Esophagus squamous epithelium (tissue), 5 donors: ENCODE results near the gene ZNF319. TPM values are rescaled to one million over a fixed set of nuclear protein-coding genes. Genes with fewer than 3 reads are reported as not detected.

ENCODE experiments used
- DNase-seq: peaks from one replicate; lab custom pipeline; 2025; lab: John Stamatoyannopoulos, UW
- H3K27ac ChIP-seq, 4 donors: fragments of 200-600 bp; sonication (generic); one replicate each; pipeline ENCODE4 v1.5.1; 2016 to 2019; ENCODE audit warnings: mild to moderate bottlenecking in 1 of 4
- H3K27me3 ChIP-seq, 4 donors: fragments of 200-600 bp; sonication (generic); 1 replicate in 3 of 4; 2 replicates in 1 of 4; pipeline versions ENCODE4 v1.5.1 to v1.6.0; 2017 to 2021; ENCODE audit warnings: antibody characterized with exemption in 1 of 4
- H3K36me3 ChIP-seq, 3 donors: fragments of 200-600 bp; sonication (generic); one replicate each; pipeline ENCODE4 v1.5.1; 2016 to 2019
- H3K4me1 ChIP-seq, 3 donors: fragments of 200-600 bp; sonication (generic); one replicate each; pipeline ENCODE4 v1.5.1; 2017 to 2019
- H3K4me3 ChIP-seq, 4 donors: fragments of 200-600 bp; sonication (generic); 1 replicate in 3 of 4; 2 replicates in 1 of 4; pipeline ENCODE4 v1.5.1; 2016 to 2019; ENCODE audit warnings: mild to moderate bottlenecking in 2 of 4, moderate library complexity in 1 of 4
- H3K9me3 ChIP-seq, 3 donors: fragments of 200-600 bp; sonication (generic); one replicate each; pipeline ENCODE4 v1.5.1; 2016 to 2019
- POLR2A ChIP-seq, 4 donors: fragments of 450-650 bp; IDR thresholded peaks; one replicate each; pipeline ENCODE4 v1.6.1; 2017; ENCODE audit warnings: antibody characterized with exemption in 4 of 4, mild to moderate bottlenecking in 4 of 4, moderate library complexity in 3 of 4
- WGBS, 2 donors: methylation state at CpG; one replicate each; pipeline ENCODE4 v1.1.5; 2018; 5-methylcytosine and 5-hydroxymethylcytosine counted together
- intact Hi-C: fragments of 100-400 bp; cut with DNase I; formaldehyde crosslinking; loops from one replicate; pipeline ENCODE4 v1.15.0; 2022
- total RNA-seq, 4 donors: library from RNA; depleted of rRNA; stranded (reverse); fragments of >200 nt; gene quantifications; one replicate each; pipeline ENCODE4 v1.1.0, GENCODE V29; 2016
- TF ChIP-seq, protein P1 (sequence below), 6 experiments: fragments of 450-650 bp in 4 of 6; fragments of 200-600 bp in 2 of 6; sonication (generic) in 2 of 6; IDR thresholded peaks; one replicate each; pipeline ENCODE4 v1.5.1; 2016 to 2019; ENCODE audit warnings: antibody characterized with exemption in 6 of 6, mild to moderate bottlenecking in 4 of 6, moderate library complexity in 4 of 6
- donor health status: DM: yes; HTN: yes; CAD: no.

Gene ZNF319
- total RNA-seq, 4 donors from 2014 or later, result 1.5 to 5.1 (median 2.6) TPM

DNA sequence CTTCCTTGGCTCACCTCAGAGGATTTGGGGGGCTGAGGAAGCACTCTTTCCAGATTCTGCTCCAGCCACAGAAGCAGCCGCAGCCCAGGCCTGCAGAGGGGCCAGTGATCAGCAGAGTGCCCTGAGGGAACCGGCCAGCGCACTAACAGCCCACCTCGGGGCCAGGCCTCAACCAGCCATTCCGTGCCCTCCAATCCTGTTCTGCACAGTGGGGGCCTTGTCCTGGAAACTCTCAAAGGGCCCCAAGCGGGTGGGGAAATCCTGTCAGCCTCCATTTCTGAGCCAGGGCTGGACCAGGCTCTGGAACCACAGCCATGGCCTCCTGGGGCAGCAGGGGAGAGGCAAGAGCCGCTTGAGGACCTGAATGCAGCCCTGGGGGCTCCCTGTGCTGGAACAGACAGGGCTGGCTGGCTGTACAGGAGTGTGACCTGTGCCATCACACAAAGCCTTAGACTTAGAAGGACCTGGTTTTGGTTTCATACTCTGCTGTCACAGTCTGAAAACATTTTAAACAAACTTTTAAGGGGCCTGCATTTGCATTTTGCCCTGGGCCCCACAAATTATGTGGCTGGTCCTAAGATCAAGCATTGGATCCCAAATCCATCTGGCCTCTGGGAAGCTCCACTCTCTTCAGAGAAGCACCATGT is 39.5 kb downstream of the ZNF319 start:
- H3K36me3 ChIP-seq, result no peaks in the 10 kb centered on the region
- DNase-seq, result no peak
- WGBS, 2 donors, result 84% methylated on average over 6 of the region's 7 CpGs; no CpG with 5 or more reads in 1 of the 2 donors

DNA sequence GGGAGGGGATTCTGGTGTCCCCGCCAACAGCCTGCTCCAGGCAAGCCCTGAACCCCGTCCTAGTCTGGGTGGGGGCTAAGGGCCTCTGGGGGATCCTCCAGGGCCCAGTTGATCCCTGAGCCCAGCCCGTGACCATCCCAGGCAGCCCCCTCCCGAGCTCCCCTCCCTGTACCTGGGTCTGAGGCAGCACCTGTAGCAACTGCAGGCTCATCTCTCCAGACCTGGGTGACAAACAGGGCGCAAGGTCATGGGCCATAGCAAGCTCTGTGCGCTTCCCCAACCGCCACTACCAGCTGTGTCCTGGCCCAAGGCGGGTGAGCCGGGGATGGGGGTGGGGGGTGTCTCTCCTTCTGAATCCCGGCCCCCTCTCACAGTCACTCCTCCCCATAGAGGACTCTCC is 40.2 kb downstream of the ZNF319 start:
- intact Hi-C loops, result no loop called here
- Histone ChIP-seq H3K27me3 (peaks cover 0 to 4% (median 0%) of the 10 kb centered on the region in 4 donors), H3K27ac (no peak overlapping the region), H3K9me3 (no peaks in the 10 kb centered on the region), H3K4me1 (no peaks in the 10 kb centered on the region), H3K4me3 (no peak overlapping the region), H3K36me3 (no peaks in the 10 kb centered on the region)
- TF ChIP-seq POLR2A (IDR thresholded peaks at IDR 0.05), result no peak
- TF ChIP-seq, protein P1, sequence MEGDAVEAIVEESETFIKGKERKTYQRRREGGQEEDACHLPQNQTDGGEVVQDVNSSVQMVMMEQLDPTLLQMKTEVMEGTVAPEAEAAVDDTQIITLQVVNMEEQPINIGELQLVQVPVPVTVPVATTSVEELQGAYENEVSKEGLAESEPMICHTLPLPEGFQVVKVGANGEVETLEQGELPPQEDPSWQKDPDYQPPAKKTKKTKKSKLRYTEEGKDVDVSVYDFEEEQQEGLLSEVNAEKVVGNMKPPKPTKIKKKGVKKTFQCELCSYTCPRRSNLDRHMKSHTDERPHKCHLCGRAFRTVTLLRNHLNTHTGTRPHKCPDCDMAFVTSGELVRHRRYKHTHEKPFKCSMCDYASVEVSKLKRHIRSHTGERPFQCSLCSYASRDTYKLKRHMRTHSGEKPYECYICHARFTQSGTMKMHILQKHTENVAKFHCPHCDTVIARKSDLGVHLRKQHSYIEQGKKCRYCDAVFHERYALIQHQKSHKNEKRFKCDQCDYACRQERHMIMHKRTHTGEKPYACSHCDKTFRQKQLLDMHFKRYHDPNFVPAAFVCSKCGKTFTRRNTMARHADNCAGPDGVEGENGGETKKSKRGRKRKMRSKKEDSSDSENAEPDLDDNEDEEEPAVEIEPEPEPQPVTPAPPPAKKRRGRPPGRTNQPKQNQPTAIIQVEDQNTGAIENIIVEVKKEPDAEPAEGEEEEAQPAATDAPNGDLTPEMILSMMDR (IDR thresholded peaks at IDR 0.05), result no peak
- DNase-seq, result no peak
- 80 to 86% methylated on average over 7 to 9 of the region's 10 CpGs for WGBS, 2 donors

More for the DNA sequence above, 39.5 kb downstream of the ZNF319 start:
- no peak overlapping the region for H3K4me3 ChIP-seq
- H3K27ac ChIP-seq, result no peak overlapping the region
- H3K9me3 ChIP-seq, result no peaks in the 10 kb centered on the region
- H3K27me3 ChIP-seq, result peaks cover 0 to 4% (median 0%) of the 10 kb centered on the region in 4 donors
- TF ChIP-seq, protein P1 (IDR thresholded peaks at IDR 0.05), result no peak
- TF ChIP-seq POLR2A (IDR thresholded peaks at IDR 0.05), result no peak
- intact Hi-C loops, result no loop called here
- no peaks in the 10 kb centered on the region for H3K4me1 ChIP-seq

- 86 to 100% methylated on average over 1 to 3 of the region's 11 CpGs for WGBS, 2 donors
- no peak overlapping the region for H3K4me3 ChIP-seq
- H3K27me3 ChIP-seq, result peaks cover 0 to 4% (median 0%) of the 10 kb centered on the region in 4 donors
- no peaks in the 10 kb centered on the region for H3K9me3 ChIP-seq
- DNase-seq, result no peak
- no peaks in the 10 kb centered on the region for H3K4me1 ChIP-seq
- TF ChIP-seq, protein P1 (IDR thresholded peaks at IDR 0.05), result no peak
- TF ChIP-seq POLR2A (IDR thresholded peaks at IDR 0.05), result no peak
- intact Hi-C loops, result no loop called here
- H3K36me3 ChIP-seq, result no peaks in the 10 kb centered on the region
- no peak overlapping the region for H3K27ac ChIP-seq
These were observed 40.7 kb downstream of the ZNF319 start for GRCh38 chr16:57959804-57960203.

GRCh38 chr16:57959121-57959520 is 41.4 kb downstream of the ZNF319 start:
- intact Hi-C loops, result no loop called here
- Histone ChIP-seq H3K9me3 (no peaks in the 10 kb centered on the region), H3K27ac (no peak overlapping the region), H3K4me1 (no peaks in the 10 kb centered on the region), H3K27me3 (peaks cover 0 to 4% (median 0%) of the 10 kb centered on the region in 4 donors), H3K4me3 (no peak overlapping the region), H3K36me3 (no peaks in the 10 kb centered on the region)
- no peak for DNase-seq
- no peak for TF ChIP-seq POLR2A (IDR thresholded peaks at IDR 0.05)
- TF ChIP-seq, protein P1 (IDR thresholded peaks at IDR 0.05), result no peak
- 68 to 76% methylated on average over 7 to 8 of the region's 8 CpGs for WGBS, 2 donors

- no peaks in the 10 kb centered on the region for H3K4me1 ChIP-seq
- H3K9me3 ChIP-seq, result no peaks in the 10 kb centered on the region
- 49 to 53% methylated on average over 4 of the region's 6 CpGs for WGBS, 2 donors
- H3K36me3 ChIP-seq, result no peaks in the 10 kb centered on the region
- no peak for TF ChIP-seq POLR2A (IDR thresholded peaks at IDR 0.05)
- TF ChIP-seq, protein P1 (IDR thresholded peaks at IDR 0.05), result no peak
- no peak for DNase-seq
- H3K4me3 ChIP-seq, result no peak overlapping the region
- H3K27ac ChIP-seq, result no peak overlapping the region
- intact Hi-C loops, result no loop called here
- H3K27me3 ChIP-seq, result peaks cover 0 to 4% (median 0%) of the 10 kb centered on the region in 4 donors
These were observed 41.9 kb downstream of the ZNF319 start for GRCh38 chr16:57958544-57958943.
